Activated T-helper 9 cell treated with anti-CD3 and anti-CD28 coated beads, Interleukin-2, amount 50 U/mL, for 16 hours (primary cell): Measurements from ENCODE around the gene SDE2.
"Not testable (repeated sequence)": the region's sequence is repeated elsewhere in the genome, so short reads cannot be mapped to it uniquely, and the experiment has no call there.

ENCODE experiments used
- DNase-seq: peaks from one replicate; pipeline ENCODE4 v3.0.0-alpha.2; 2020; ENCODE audit warnings: low read depth

Gene SDE2

GRCh38 chr1:225975146-225975545 lies 24.0 kb downstream of the SDE2 start:
- not testable (repeated sequence) for DNase-seq

- no peak for DNase-seq
These were observed 24.7 kb downstream of the SDE2 start for GRCh38 chr1:225974454-225974853.

GRCh38 chr1:225973158-225973557 lies 26.0 kb downstream of the SDE2 start:
- no peak for DNase-seq

- DNase-seq: no peak
These were observed 26.6 kb downstream of the SDE2 start for GRCh38 chr1:225972344-225973152.

GRCh38 chr1:225970592-225971157 lies 28.5 kb downstream of the SDE2 start:
- not testable (repeated sequence) for DNase-seq

- not testable (repeated sequence) for DNase-seq
These were observed 29.4 kb downstream of the SDE2 start for GRCh38 chr1:225969751-225970150.

GRCh38 chr1:225965231-225965630 lies 33.9 kb downstream of the SDE2 start:
- no peak for DNase-seq

- DNase-seq: no peak
These were observed 35.2 kb downstream of the SDE2 start for GRCh38 chr1:225963735-225964530.

- DNase-seq: peak; percentile 32
These were observed 36.6 kb downstream of the SDE2 start for GRCh38 chr1:225962440-225962975.

- DNase-seq: no peak
These were observed 37.3 kb downstream of the SDE2 start for GRCh38 chr1:225961659-225962439.

- no peak for DNase-seq
These were observed 41.1 kb downstream of the SDE2 start for GRCh38 chr1:225958041-225958440.

- DNase-seq: no peak
These were observed 44.4 kb downstream of the SDE2 start for GRCh38 chr1:225954753-225955152.

GRCh38 chr1:225953315-225953714 lies 45.8 kb downstream of the SDE2 start:
- no peak for DNase-seq

GRCh38 chr1:225950905-225951497 lies 48.1 kb downstream of the SDE2 start:
- DNase-seq: no peak

GRCh38 chr1:225949041-225949440 lies 50.1 kb downstream of the SDE2 start:
- DNase-seq: no peak

GRCh38 chr1:225946803-225947202 lies 52.3 kb downstream of the SDE2 start:
- no peak for DNase-seq

- no peak for DNase-seq
These were observed 53.0 kb downstream of the SDE2 start for GRCh38 chr1:225946082-225946620.

GRCh38 chr1:225945564-225945963 lies 53.6 kb downstream of the SDE2 start:
- no peak for DNase-seq

GRCh38 chr1:225944951-225945350 lies 54.2 kb downstream of the SDE2 start:
- no peak for DNase-seq

- DNase-seq: no peak
These were observed 54.8 kb downstream of the SDE2 start for GRCh38 chr1:225944387-225944786.

GRCh38 chr1:225943582-225943981 lies 55.6 kb downstream of the SDE2 start:
- no peak for DNase-seq
